Mesendoderm (in vitro differentiated cells): ENCODE results near the gene DST.

ENCODE experiments used
- DNase-seq: peaks from one replicate; pipeline ENCODE4 v3.0.0; 2013
- H2AK5ac ChIP-seq: 2 replicates; pipeline ENCODE4 v1.6.1; 2013; ENCODE audit warnings: low read length, inconsistent platforms
- H2BK120ac ChIP-seq: 2 replicates; pipeline ENCODE4 v1.6.1; 2013; ENCODE audit warnings: low read depth, mild to moderate bottlenecking, low read length, moderate library complexity, mixed read lengths
- H2BK15ac ChIP-seq: replicated peaks from 2 replicates; pipeline ENCODE4 v1.6.1; 2013; ENCODE audit warnings: low read depth, mild to moderate bottlenecking, moderate library complexity
- H2BK5ac ChIP-seq: 2 replicates; pipeline ENCODE4 v1.6.1; 2013; ENCODE audit warnings: low read length, inconsistent platforms
- H3K18ac ChIP-seq: 2 replicates; pipeline ENCODE4 v1.6.1; 2013; ENCODE audit warnings: mild to moderate bottlenecking, low read length, mixed read lengths
- H3K23ac ChIP-seq: one replicate; pipeline ENCODE4 v1.6.1; 2013; ENCODE audit warnings: low read length
- H3K27ac ChIP-seq: 2 replicates; pipeline ENCODE4 v1.5.1; 2013; ENCODE audit warnings: low read depth, mild to moderate bottlenecking, inconsistent platforms, low read length, moderate library complexity
- H3K27me3 ChIP-seq: 2 replicates; pipeline ENCODE4 v1.6.1; 2013; ENCODE audit warnings: low read length, control low read depth, mild to moderate bottlenecking, inconsistent platforms; ENCODE audit not compliant: insufficient read depth, poor library complexity
- H3K36me3 ChIP-seq: 2 replicates; pipeline ENCODE4 v1.6.1; 2013; ENCODE audit warnings: low read length, inconsistent platforms; ENCODE audit not compliant: control insufficient read depth, insufficient read depth
- H3K4ac ChIP-seq: one replicate; pipeline ENCODE4 v1.6.1; 2013; ENCODE audit warnings: low read depth, mild to moderate bottlenecking, low read length, moderate library complexity
- H3K4me1 ChIP-seq: 2 replicates; pipeline ENCODE4 v1.6.1; 2013; ENCODE audit warnings: low read depth, low read length, inconsistent platforms; ENCODE audit not compliant: control insufficient read depth
- H3K4me2 ChIP-seq: 2 replicates; pipeline ENCODE4 v1.6.1; 2013; ENCODE audit warnings: low read length
- H3K4me3 ChIP-seq: 2 replicates; pipeline ENCODE4 v1.5.1; 2013; ENCODE audit warnings: mild to moderate bottlenecking, low read length
- H3K56ac ChIP-seq: one replicate; pipeline ENCODE4 v1.6.1; 2013; ENCODE audit warnings: low read length
- H3K79me1 ChIP-seq: 2 replicates; pipeline ENCODE4 v1.6.1; 2013; ENCODE audit warnings: low read length, inconsistent platforms
- H3K79me2 ChIP-seq: 2 replicates; pipeline ENCODE4 v1.6.1; 2013; ENCODE audit warnings: mild to moderate bottlenecking, low read length; ENCODE audit not compliant: control insufficient read depth, insufficient read depth
- H3K9ac ChIP-seq: 2 replicates; pipeline ENCODE4 v1.6.1; 2013; ENCODE audit warnings: low read length, inconsistent platforms
- H4K5ac ChIP-seq: one replicate; pipeline ENCODE4 v1.6.1; 2013; ENCODE audit warnings: low read length
- H4K8ac ChIP-seq: one replicate; pipeline ENCODE4 v1.6.1; 2013; ENCODE audit warnings: low read depth, mild to moderate bottlenecking, control low read depth, low read length, moderate library complexity
- WGBS: extraction: QIAGEN DNeasy Blood & Tissue Kit; methylation state at CpG from one replicate; pipeline ENCODE4 v1.1.7; 2013; ENCODE audit warnings: low lambda C conversion rate, missing lambda C conversion rate; ENCODE audit not compliant: insufficient coverage; ENCODE audit errors: extremely low coverage; 5-methylcytosine and 5-hydroxymethylcytosine counted together

Gene DST

GRCh38 chr6:56488281-56488680, 154.4 kb downstream of the DST start:
- Histone ChIP-seq H4K8ac (no peak overlapping the region), H3K36me3 (no peaks in the 10 kb centered on the region), H4K5ac (no peak overlapping the region)

GRCh38 chr6:56486681-56487080, 156.0 kb downstream of the DST start:
- H2BK15ac ChIP-seq = no peak overlapping the region
- no peak overlapping the region for H3K23ac ChIP-seq
- no peak overlapping the region for H3K27ac ChIP-seq
- no peak overlapping the region for H2AK5ac ChIP-seq
- no peak overlapping the region for H4K8ac ChIP-seq
- H3K18ac ChIP-seq = no peak overlapping the region
- H3K9ac ChIP-seq = no peak overlapping the region
- no peak overlapping the region for H3K56ac ChIP-seq
- no peak overlapping the region for H3K4me3 ChIP-seq
- H2BK120ac ChIP-seq = no peak overlapping the region
- no peak overlapping the region for H3K4me2 ChIP-seq
- H2BK5ac ChIP-seq = no peak overlapping the region
- H3K79me1 ChIP-seq = no peaks in the 10 kb centered on the region
- WGBS = no CpG with 5 or more reads among the region's 3 CpGs
- H4K5ac ChIP-seq = no peak overlapping the region
- no peaks in the 10 kb centered on the region for H3K79me2 ChIP-seq
- H3K36me3 ChIP-seq = no peaks in the 10 kb centered on the region
- H3K4me1 ChIP-seq = no peaks in the 10 kb centered on the region
- no peaks in the 10 kb centered on the region for H3K27me3 ChIP-seq
- no peak overlapping the region for H3K4ac ChIP-seq
- DNase-seq = no peak

More at GRCh38 chr6:56488281-56488680, 154.4 kb downstream of the DST start:
- no peak for DNase-seq
- Histone ChIP-seq H2BK5ac (no peak overlapping the region), H3K27me3 (no peaks in the 10 kb centered on the region), H3K4me2 (no peak overlapping the region), H3K18ac (no peak overlapping the region), H3K23ac (no peak overlapping the region), H2BK15ac (no peak overlapping the region), H3K79me1 (no peaks in the 10 kb centered on the region), H3K56ac (no peak overlapping the region), H3K4me1 (no peaks in the 10 kb centered on the region), H2BK120ac (no peak overlapping the region), H3K4me3 (no peak overlapping the region), H3K9ac (no peak overlapping the region), H3K4ac (no peak overlapping the region), H3K79me2 (no peaks in the 10 kb centered on the region), H2AK5ac (no peak overlapping the region), H3K27ac (no peak overlapping the region)
- WGBS = no CpG with 5 or more reads among the region's 2 CpGs

- Histone ChIP-seq H2BK15ac (no peak overlapping the region), H3K79me1 (no peaks in the 10 kb centered on the region), H3K4me2 (no peak overlapping the region), H3K4ac (no peak overlapping the region), H3K4me1 (no peaks in the 10 kb centered on the region), H3K23ac (no peak overlapping the region), H4K5ac (no peak overlapping the region), H4K8ac (no peak overlapping the region), H2AK5ac (no peak overlapping the region), H3K79me2 (no peaks in the 10 kb centered on the region), H3K27ac (no peak overlapping the region), H3K36me3 (no peaks in the 10 kb centered on the region), H2BK120ac (no peak overlapping the region), H3K9ac (no peak overlapping the region), H3K27me3 (no peaks in the 10 kb centered on the region), H3K56ac (no peak overlapping the region), H2BK5ac (no peak overlapping the region), H3K18ac (no peak overlapping the region), H3K4me3 (no peak overlapping the region)
- DNase-seq = no peak
- no CpG with 5 or more reads among the region's 2 CpGs for WGBS
Measured at GRCh38 chr6:56484669-56485068, 158.0 kb downstream of the DST start.

- Histone ChIP-seq H3K4ac (no peak overlapping the region), H3K56ac (no peak overlapping the region), H4K5ac (no peak overlapping the region), H3K27ac (no peak overlapping the region), H3K23ac (no peak overlapping the region), H3K79me1 (no peaks in the 10 kb centered on the region), H3K79me2 (no peaks in the 10 kb centered on the region), H3K4me3 (no peak overlapping the region), H3K18ac (no peak overlapping the region), H3K36me3 (no peaks in the 10 kb centered on the region), H2AK5ac (no peak overlapping the region), H3K4me1 (no peaks in the 10 kb centered on the region), H3K27me3 (no peaks in the 10 kb centered on the region), H4K8ac (no peak overlapping the region), H2BK120ac (no peak overlapping the region), H2BK15ac (no peak overlapping the region), H3K4me2 (no peak overlapping the region), H2BK5ac (no peak overlapping the region), H3K9ac (no peak overlapping the region)
- no CpG with 5 or more reads among the region's 1 CpG for WGBS
- DNase-seq = no peak
Measured at GRCh38 chr6:56483929-56484328, 158.8 kb downstream of the DST start.

GRCh38 chr6:56482525-56482924, 160.2 kb downstream of the DST start:
- no peak overlapping the region for H3K23ac ChIP-seq
- H2AK5ac ChIP-seq = no peak overlapping the region
- no peaks in the 10 kb centered on the region for H3K79me1 ChIP-seq
- no peak overlapping the region for H3K9ac ChIP-seq
- no peaks in the 10 kb centered on the region for H3K79me2 ChIP-seq
- H4K5ac ChIP-seq = no peak overlapping the region
- no peak overlapping the region for H2BK5ac ChIP-seq
- no peak overlapping the region for H4K8ac ChIP-seq
- no CpG with 5 or more reads among the region's 8 CpGs for WGBS
- no peaks in the 10 kb centered on the region for H3K36me3 ChIP-seq
- no peak overlapping the region for H3K4me3 ChIP-seq
- no peak overlapping the region for H3K18ac ChIP-seq
- no peaks in the 10 kb centered on the region for H3K4me1 ChIP-seq
- no peaks in the 10 kb centered on the region for H3K27me3 ChIP-seq
- H3K4ac ChIP-seq = no peak overlapping the region
- H2BK15ac ChIP-seq = no peak overlapping the region
- H3K27ac ChIP-seq = no peak overlapping the region
- no peak for DNase-seq
- H3K56ac ChIP-seq = no peak overlapping the region
- H2BK120ac ChIP-seq = no peak overlapping the region
- H3K4me2 ChIP-seq = no peak overlapping the region

- WGBS = no CpG with 5 or more reads among the region's 5 CpGs
- H4K5ac ChIP-seq = no peak overlapping the region
- H3K79me2 ChIP-seq = no peaks in the 10 kb centered on the region
- no peak overlapping the region for H3K23ac ChIP-seq
- no peak overlapping the region for H3K18ac ChIP-seq
- no peaks in the 10 kb centered on the region for H3K27me3 ChIP-seq
- DNase-seq = no peak
- no peak overlapping the region for H2BK5ac ChIP-seq
- no peak overlapping the region for H2AK5ac ChIP-seq
- H3K56ac ChIP-seq = no peak overlapping the region
- H4K8ac ChIP-seq = no peak overlapping the region
- no peaks in the 10 kb centered on the region for H3K79me1 ChIP-seq
- H3K4me3 ChIP-seq = no peak overlapping the region
- no peak overlapping the region for H3K9ac ChIP-seq
- no peak overlapping the region for H3K4me2 ChIP-seq
- no peak overlapping the region for H3K4ac ChIP-seq
- H2BK120ac ChIP-seq = no peak overlapping the region
- no peaks in the 10 kb centered on the region for H3K36me3 ChIP-seq
- H2BK15ac ChIP-seq = no peak overlapping the region
- H3K4me1 ChIP-seq = no peaks in the 10 kb centered on the region
- no peak overlapping the region for H3K27ac ChIP-seq
Measured at GRCh38 chr6:56481957-56482356, 160.7 kb downstream of the DST start.
